DOHH2 (cell line): ENCODE data around the gene TRPV4.

Experiments
- H3F3A ChIP-seq: fragments of 200-600 bp; sonication (generic), shearing (Covaris generic); 2 replicates; pipeline ENCODE4 v1.6.0; 2016; ENCODE audit warnings: antibody characterized with exemption, mild to moderate bottlenecking; ENCODE audit not compliant: control insufficient read depth, insufficient read depth
- H3K27ac ChIP-seq: fragments of 200-600 bp; sonication (generic); 2 replicates; pipeline ENCODE4 v1.5.1; 2014; ENCODE audit warnings: low read depth, mild to moderate bottlenecking, low read length, moderate library complexity
- H3K27me3 ChIP-seq: fragments of 200-600 bp; sonication (generic); 2 replicates; pipeline ENCODE4 v1.6.1; 2014; ENCODE audit warnings: mild to moderate bottlenecking, low read length, mixed read lengths; ENCODE audit not compliant: control insufficient read depth
- H3K36me3 ChIP-seq: fragments of 200-600 bp; sonication (generic); 2 replicates; pipeline ENCODE4 v1.6.1; 2014; ENCODE audit warnings: mild to moderate bottlenecking, low read length, moderate library complexity, mixed read lengths; ENCODE audit not compliant: control insufficient read depth
- H3K4me1 ChIP-seq: fragments of 200-600 bp; sonication (generic); 2 replicates; pipeline ENCODE4 v1.6.1; 2014; ENCODE audit warnings: mild to moderate bottlenecking, low read length, mixed read lengths; ENCODE audit not compliant: control insufficient read depth
- H3K4me2 ChIP-seq: fragments of 200-600 bp; sonication (generic); 2 replicates; pipeline ENCODE4 v1.6.0; 2014; ENCODE audit warnings: mild to moderate bottlenecking, low read length, moderate library complexity
- H3K4me3 ChIP-seq: fragments of 200-600 bp; sonication (generic); 2 replicates; pipeline ENCODE4 v1.5.1; 2014; ENCODE audit warnings: mild to moderate bottlenecking, low read length, mixed read lengths
- H3K79me2 ChIP-seq: fragments of 200-600 bp; sonication (generic); 2 replicates; pipeline ENCODE4 v1.6.1; 2014; ENCODE audit warnings: mild to moderate bottlenecking, low read length, mixed read lengths; ENCODE audit not compliant: control insufficient read depth
- H3K9me2 ChIP-seq: fragments of 200-600 bp; sonication (generic); replicated peaks from 2 replicates; pipeline ENCODE4 v1.6.1; 2014; ENCODE audit warnings: mild to moderate bottlenecking, low read length, mixed read lengths; ENCODE audit not compliant: control insufficient read depth
- H3K9me3 ChIP-seq: fragments of 200-600 bp; sonication (generic); 2 replicates; pipeline ENCODE4 v1.6.1; 2014; ENCODE audit warnings: antibody characterized with exemption, low read length, mixed read lengths; ENCODE audit not compliant: control insufficient read depth, insufficient read depth
- H4K20me1 ChIP-seq: fragments of 200-600 bp; sonication (generic); 2 replicates; pipeline ENCODE4 v1.6.0; 2014; ENCODE audit warnings: low read depth, mild to moderate bottlenecking, antibody characterized with exemption, low read length, moderate library complexity; ENCODE audit not compliant: control insufficient read depth, insufficient read depth
- CTCF ChIP-seq: fragments of 200-600 bp; sonication (generic); IDR thresholded peaks from one replicate; pipeline ENCODE4 v1.5.1; 2014; ENCODE audit warnings: antibody characterized with exemption, mild to moderate bottlenecking, low read depth, low read length; ENCODE audit not compliant: poor library complexity, severe bottlenecking
- EZH2phosphoT487 ChIP-seq: fragments of 200-600 bp; sonication (generic); IDR thresholded peaks from 2 replicates; pipeline ENCODE4 v1.6.1; 2017; ENCODE audit warnings: borderline replicate concordance, mild to moderate bottlenecking, antibody characterized with exemption, low read length, moderate library complexity, mixed read lengths

TRPV4 gene

GRCh38 chr12:109821968-109822367, 11.2 kb downstream of the TRPV4 start:
- H3K27ac ChIP-seq, result no peak overlapping the region
- TF ChIP-seq EZH2phosphoT487 (no peak), CTCF (no peak)
- H3K9me2 ChIP-seq, result no peaks in the 10 kb centered on the region
- H3F3A ChIP-seq, result no peaks in the 10 kb centered on the region
- peaks cover 6% of the 10 kb centered on the region for H3K27me3 ChIP-seq
- no peaks in the 10 kb centered on the region for H3K4me1 ChIP-seq
- no peak overlapping the region for H3K4me2 ChIP-seq
- no peaks in the 10 kb centered on the region for H3K9me3 ChIP-seq
- H3K79me2 ChIP-seq, result no peaks in the 10 kb centered on the region
- H4K20me1 ChIP-seq, result no peaks in the 10 kb centered on the region
- no peak overlapping the region for H3K4me3 ChIP-seq
- no peaks in the 10 kb centered on the region for H3K36me3 ChIP-seq

GRCh38 chr12:109820816-109821381, 12.3 kb downstream of the TRPV4 start:
- H3K9me3 ChIP-seq, result no peaks in the 10 kb centered on the region
- no peaks in the 10 kb centered on the region for H3K36me3 ChIP-seq
- H3K27me3 ChIP-seq, result peaks cover 4% of the 10 kb centered on the region; the same call in 1 of the 2 replicates
- H3K9me2 ChIP-seq, result no peaks in the 10 kb centered on the region
- H3K4me2 ChIP-seq, result no peak overlapping the region
- H3K4me3 ChIP-seq, result no peak overlapping the region
- no peak for TF ChIP-seq CTCF
- TF ChIP-seq EZH2phosphoT487, result no peak
- H4K20me1 ChIP-seq, result no peaks in the 10 kb centered on the region
- no peaks in the 10 kb centered on the region for H3K4me1 ChIP-seq
- no peak overlapping the region for H3K27ac ChIP-seq
- no peaks in the 10 kb centered on the region for H3K79me2 ChIP-seq
- no peaks in the 10 kb centered on the region for H3F3A ChIP-seq

- H3K27ac ChIP-seq, result no peak overlapping the region
- H3K9me3 ChIP-seq, result no peaks in the 10 kb centered on the region
- no peaks in the 10 kb centered on the region; the same call in 1 of the 2 replicates for H3K27me3 ChIP-seq
These were observed 14.2 kb downstream of the TRPV4 start for GRCh38 chr12:109818905-109819500.

More at GRCh38 chr12:109818905-109819500, 14.2 kb downstream of the TRPV4 start:
- Histone ChIP-seq H4K20me1 (no peaks in the 10 kb centered on the region), H3K9me2 (no peaks in the 10 kb centered on the region), H3K79me2 (no peaks in the 10 kb centered on the region), H3K4me1 (no peaks in the 10 kb centered on the region), H3F3A (no peaks in the 10 kb centered on the region), H3K36me3 (no peaks in the 10 kb centered on the region), H3K4me3 (no peak overlapping the region), H3K4me2 (no peak overlapping the region)
- TF ChIP-seq EZH2phosphoT487, result no peak
- no peak for TF ChIP-seq CTCF
